B cell (primary cell): ENCODE measurements around the gene HACE1. TPM values are rescaled to one million over a fixed set of nuclear protein-coding genes. Genes with fewer than 3 reads are reported as not detected.

Source experiments
- ATAC-seq: fragments of 200-7000 bp; cut with Tn5 transposase; one replicate; pipeline ENCODE4 v1.10.0; 2021; ENCODE audit warnings: low read depth, mild to moderate bottlenecking, moderate number of reproducible peaks, moderate library complexity
- CTCF ChIA-PET: fragments of 350-600 bp; sonication (Branson Sonifier 250); formaldehyde crosslinking; loops from one replicate; lab custom pipeline; 2021; ENCODE audit warnings: antibody characterized with exemption, inconsistent platforms; lab: Charles Lee
- POLR2A ChIA-PET: fragments of 350-600 bp; sonication (Branson Sonifier 250); formaldehyde crosslinking; loops from one replicate; lab custom pipeline; 2021; ENCODE audit warnings: antibody characterized with exemption; lab: Charles Lee
- DNase-seq: peaks from one replicate; pipeline ENCODE4 v3.0.0; 2013
- H2AFZ ChIP-seq: 2 replicates; pipeline ENCODE4 v1.6.1; 2012; ENCODE audit warnings: mild to moderate bottlenecking, low read depth, low read length; ENCODE audit not compliant: insufficient read depth, poor library complexity, severe bottlenecking
- H3K27ac ChIP-seq, 2 donors: 1 replicate in 1 of 2; 2 replicates in 1 of 2; pipeline ENCODE4 v1.5.1; 2012 to 2013; ENCODE audit warnings: low read length in 2 of 2, mild to moderate bottlenecking in 2 of 2, moderate library complexity in 1 of 2
- H3K27me3 ChIP-seq, 4 experiments: fragments of 200-600 bp in 1 of 4; sonication (generic) in 1 of 4; replicated peaks in 1 of 4; 1 replicate in 2 of 4; 2 replicates in 2 of 4; pipeline versions ENCODE4 v1.6.1 to v1.7.0; 2013 to 2016; ENCODE audit warnings: low read length in 3 of 4, mild to moderate bottlenecking in 2 of 4, mixed read lengths in 1 of 4, moderate library complexity in 1 of 4; ENCODE audit not compliant: insufficient read depth in 4 of 4, control insufficient read depth in 3 of 4; ENCODE audit errors: control extremely low read depth in 1 of 4
- H3K36me3 ChIP-seq, 2 experiments: replicated peaks in 1 of 2; 1 replicate in 1 of 2; 2 replicates in 1 of 2; pipeline versions ENCODE4 v1.6.1 to v1.7.1; 2013; ENCODE audit warnings: low read length in 1 of 2; ENCODE audit not compliant: insufficient read depth in 2 of 2, control insufficient read depth in 1 of 2; ENCODE audit errors: control extremely low read depth in 1 of 2, extremely low read depth in 1 of 2
- H3K4me1 ChIP-seq, 2 donors: fragments of 200-600 bp in 1 of 2; sonication (generic) in 1 of 2; 1 replicate in 1 of 2; 2 replicates in 1 of 2; pipeline versions ENCODE4 v1.5.1 to v1.6.1; 2013 to 2017; ENCODE audit warnings: low read length in 2 of 2; ENCODE audit not compliant: control insufficient read depth in 2 of 2, insufficient read depth in 2 of 2
- H3K4me2 ChIP-seq: replicated peaks from 2 replicates; pipeline ENCODE3; 2012; ENCODE audit warnings: mild to moderate bottlenecking, low read depth, low read length; ENCODE audit not compliant: poor library complexity, severe bottlenecking
- H3K4me3 ChIP-seq, 5 experiments: fragments of 200-600 bp in 1 of 5; sonication (generic) in 1 of 5; 1 replicate in 3 of 5; 2 replicates in 2 of 5; pipeline versions ENCODE4 v1.5.1 to v1.7.0; 2011 to 2016; ENCODE audit warnings: low read length in 4 of 5, mild to moderate bottlenecking in 4 of 5, low read depth in 2 of 5, control low read depth in 1 of 5, moderate library complexity in 1 of 5; ENCODE audit not compliant: insufficient read depth in 1 of 5; ENCODE audit errors: control extremely low read depth in 1 of 5, extremely low read depth in 1 of 5
- H3K79me2 ChIP-seq: fragments of 200-600 bp; sonication (generic); one replicate; pipeline ENCODE4 v1.6.0; 2016; ENCODE audit warnings: low read length; ENCODE audit not compliant: control insufficient read depth, insufficient read depth
- H3K9ac ChIP-seq: fragments of 200-600 bp; sonication (generic); 2 replicates; pipeline ENCODE4 v1.6.1; 2017; ENCODE audit warnings: mild to moderate bottlenecking, low read length, moderate library complexity
- H3K9me3 ChIP-seq, 3 donors: one replicate each; pipeline versions ENCODE4 v1.6.1 to v1.7.1; 2013; ENCODE audit warnings: low read length in 2 of 3; ENCODE audit not compliant: control insufficient read depth in 2 of 3, insufficient read depth in 1 of 3; ENCODE audit errors: control extremely low read depth in 1 of 3
- H4K20me1 ChIP-seq: 2 replicates; pipeline ENCODE4 v1.6.0; 2012; ENCODE audit warnings: mild to moderate bottlenecking, low read length; ENCODE audit not compliant: insufficient read depth, control insufficient read depth, poor library complexity, severe bottlenecking
- H3K27ac Mint-ChIP-seq: one replicate; pipeline ENCODE4 v1.8.0; 2021; ENCODE audit warnings: mixed read lengths
- H3K27me3 Mint-ChIP-seq: one replicate; pipeline ENCODE4 v1.8.0; 2021; ENCODE audit warnings: mixed read lengths
- H3K4me1 Mint-ChIP-seq: one replicate; pipeline ENCODE4 v1.8.0; 2021; ENCODE audit warnings: mixed read lengths
- H3K4me3 Mint-ChIP-seq: one replicate; pipeline ENCODE4 v1.8.0; 2021; ENCODE audit warnings: mixed read lengths
- H3K9me3 Mint-ChIP-seq: one replicate; pipeline ENCODE4 v1.8.0; 2022; ENCODE audit warnings: mixed read lengths; ENCODE audit not compliant: insufficient read depth
- CTCF ChIP-seq: fragments of 200-600 bp; IDR thresholded peaks from one replicate; pipeline ENCODE4 v1.8.0; 2022; ENCODE audit warnings: antibody characterized with exemption, mild to moderate bottlenecking
- WGBS: methylation state at CpG from one replicate; pipeline ENCODE4 v1.1.5; 2013; ENCODE audit warnings: missing lambda C conversion rate; ENCODE audit not compliant: insufficient coverage; 5-methylcytosine and 5-hydroxymethylcytosine counted together
- intact Hi-C: fragments of 100-400 bp; cut with micrococcal nuclease; formaldehyde crosslinking; loops from one replicate; pipeline ENCODE4 v1.10.0; 2022
- polyA plus RNA-seq: library from polyadenylated mRNA; depleted of rRNA; stranded (reverse); fragments of >200 nt; gene quantifications from 2 replicates; pipeline ENCODE4 v1.2.3, GENCODE V29; 2012
- total RNA-seq, 2 donors: library from RNA; stranded (reverse); fragments of 120-200 nt in 1 of 2; gene quantifications; 1 replicate in 1 of 2; 2 replicates in 1 of 2; pipeline versions ENCODE4 v1.2.3 to v1.2.4, GENCODE V29; 2013 to 2022

The HACE1 gene
- total and polyA plus RNA-seq, 2 donors (not counting 1 experiment from before 2014, with no cell fraction given) = 7.5 to 19.2 TPM

GRCh38 chr6:104799134-104799657, 60.5 kb downstream of the HACE1 start:
- 100% methylated on average over 1 of the region's 3 CpGs for WGBS
- H3K4me1 Mint-ChIP-seq = peaks cover 9% of the 10 kb centered on the region

More at GRCh38 chr6:104799134-104799657, 60.5 kb downstream of the HACE1 start:
- Histone ChIP-seq H2AFZ (no peak overlapping the region), H3K9ac (no peak overlapping the region), H3K4me1 (no peaks in the 10 kb centered on the region), H3K9me3 (no peaks in the 10 kb centered on the region), H3K79me2 (no peaks in the 10 kb centered on the region), H3K4me2 (no peak overlapping the region), H3K27ac (no peak overlapping the region), H3K4me3 (no peak overlapping the region), H3K36me3 (no peaks in the 10 kb centered on the region), H3K27me3 (no peaks in the 10 kb centered on the region), H4K20me1 (no peaks in the 10 kb centered on the region)
- H3K27me3 Mint-ChIP-seq = no peaks in the 10 kb centered on the region
- no peak for TF ChIP-seq CTCF
- CTCF ChIA-PET = no interaction called here
- ATAC-seq (no peak), DNase-seq (no peak)
- peaks cover 2% of the 10 kb centered on the region for H3K9me3 Mint-ChIP-seq
- POLR2A ChIA-PET = no interaction called here
- intact Hi-C loops = loop anchor here (10.0 kb wide), 1 partner anchor 276 kb away; no protein-coding TSS in a partner anchor
- no peak overlapping the region for H3K4me3 Mint-ChIP-seq
- no peak overlapping the region for H3K27ac Mint-ChIP-seq
